ENCODE measurements around the gene EYS.

GRCh38 chr6:64672131-64672530 is 1034.9 kb downstream of the EYS start:
- no peak for TF ChIP-seq POLR2A (IDR thresholded peaks at IDR 0.05)
- TF ChIP-seq, protein P1, sequence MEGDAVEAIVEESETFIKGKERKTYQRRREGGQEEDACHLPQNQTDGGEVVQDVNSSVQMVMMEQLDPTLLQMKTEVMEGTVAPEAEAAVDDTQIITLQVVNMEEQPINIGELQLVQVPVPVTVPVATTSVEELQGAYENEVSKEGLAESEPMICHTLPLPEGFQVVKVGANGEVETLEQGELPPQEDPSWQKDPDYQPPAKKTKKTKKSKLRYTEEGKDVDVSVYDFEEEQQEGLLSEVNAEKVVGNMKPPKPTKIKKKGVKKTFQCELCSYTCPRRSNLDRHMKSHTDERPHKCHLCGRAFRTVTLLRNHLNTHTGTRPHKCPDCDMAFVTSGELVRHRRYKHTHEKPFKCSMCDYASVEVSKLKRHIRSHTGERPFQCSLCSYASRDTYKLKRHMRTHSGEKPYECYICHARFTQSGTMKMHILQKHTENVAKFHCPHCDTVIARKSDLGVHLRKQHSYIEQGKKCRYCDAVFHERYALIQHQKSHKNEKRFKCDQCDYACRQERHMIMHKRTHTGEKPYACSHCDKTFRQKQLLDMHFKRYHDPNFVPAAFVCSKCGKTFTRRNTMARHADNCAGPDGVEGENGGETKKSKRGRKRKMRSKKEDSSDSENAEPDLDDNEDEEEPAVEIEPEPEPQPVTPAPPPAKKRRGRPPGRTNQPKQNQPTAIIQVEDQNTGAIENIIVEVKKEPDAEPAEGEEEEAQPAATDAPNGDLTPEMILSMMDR (IDR thresholded peaks at IDR 0.05): no peak
